Suprapubic skin (tissue), 4 donors: ENCODE measurements around the gene SORCS3. TPM values are rescaled to one million over a fixed set of nuclear protein-coding genes. Genes with fewer than 3 reads are reported as not detected.

Experiments
- DNase-seq, 2 donors: peaks; one replicate each; pipeline ENCODE4 v3.0.0-alpha.2; 2019; ENCODE audit warnings: low spot score in 2 of 2
- H3K27ac ChIP-seq: fragments of 200-600 bp; sonication (generic); one replicate; pipeline ENCODE4 v1.5.1; 2019
- H3K27me3 ChIP-seq: fragments of 200-600 bp; sonication (generic); one replicate; pipeline ENCODE4 v1.5.1; 2019
- H3K36me3 ChIP-seq: fragments of 200-600 bp; sonication (generic); one replicate; pipeline ENCODE4 v1.5.1; 2019
- H3K4me1 ChIP-seq: fragments of 200-600 bp; sonication (generic); one replicate; pipeline ENCODE4 v1.5.1; 2019
- H3K4me3 ChIP-seq: fragments of 200-600 bp; sonication (generic); one replicate; pipeline ENCODE4 v1.5.1; 2019; ENCODE audit warnings: mild to moderate bottlenecking
- H3K9me3 ChIP-seq: fragments of 200-600 bp; sonication (generic); one replicate; pipeline ENCODE4 v1.5.1; 2019
- EP300 ChIP-seq: sonication (generic); formaldehyde crosslinking; IDR thresholded peaks from one replicate; pipeline ENCODE4 v1.6.1; 2017; ENCODE audit warnings: antibody characterized with exemption
- POLR2A ChIP-seq, 2 donors: fragments of 450-650 bp; IDR thresholded peaks; one replicate each; pipeline ENCODE4 v1.6.1; 2017; ENCODE audit warnings: antibody characterized with exemption in 2 of 2, mild to moderate bottlenecking in 2 of 2, moderate library complexity in 2 of 2
- POLR2AphosphoS5 ChIP-seq, 3 donors: sonication (generic); formaldehyde crosslinking; IDR thresholded peaks; one replicate each; pipeline ENCODE4 v1.6.1; 2017; ENCODE audit warnings: antibody characterized with exemption in 3 of 3
- WGBS: methylation state at CpG from one replicate; pipeline ENCODE4 v1.1.5; 2018; 5-methylcytosine and 5-hydroxymethylcytosine counted together
- total RNA-seq, 4 donors: library from RNA; depleted of rRNA; stranded (reverse); fragments of >200 nt; gene quantifications; one replicate each; pipeline ENCODE4 v1.1.0, GENCODE V29; 2016
- TF ChIP-seq, protein P1 (sequence below), 2 donors: fragments of 200-600 bp in 1 of 2; fragments of 450-650 bp in 1 of 2; sonication (generic) in 1 of 2; IDR thresholded peaks; one replicate each; pipeline ENCODE4 v1.5.1; 2016 to 2019; ENCODE audit warnings: antibody characterized with exemption in 2 of 2, mild to moderate bottlenecking in 1 of 2, moderate library complexity in 1 of 2

SORCS3 gene
- total RNA-seq, 4 donors from 2014 or later: 0.16 to 0.19 (median 0.18) TPM

DNA sequence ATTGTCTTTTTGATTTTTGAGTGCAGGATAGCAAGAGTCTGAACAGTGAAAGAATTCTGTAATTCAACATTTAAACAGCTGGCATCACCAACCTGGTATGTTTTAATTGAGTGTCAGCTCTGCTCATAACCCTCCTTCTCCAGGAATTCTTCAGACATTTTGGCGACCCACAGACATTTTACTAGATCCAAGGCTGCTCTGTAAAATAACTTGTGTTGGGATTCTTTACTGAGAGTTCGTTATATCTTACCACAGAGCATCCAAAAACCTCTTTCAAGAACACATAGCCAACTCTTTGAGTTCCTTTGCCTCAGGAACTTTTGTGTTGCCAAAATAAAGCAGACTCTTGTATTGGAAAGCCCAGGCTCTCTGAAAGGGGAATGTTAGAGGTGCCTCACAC, 27.7 kb upstream of the SORCS3 start:
- Histone ChIP-seq H3K9me3 (no peaks in the 10 kb centered on the region), H3K4me1 (no peaks in the 10 kb centered on the region), H3K4me3 (no peak overlapping the region), H3K36me3 (no peaks in the 10 kb centered on the region), H3K27me3 (peaks cover 3% of the 10 kb centered on the region), H3K27ac (no peak overlapping the region)
- WGBS: 73% methylated on average over 2 of the region's 2 CpGs
- no peak for DNase-seq
- TF ChIP-seq, protein P1, sequence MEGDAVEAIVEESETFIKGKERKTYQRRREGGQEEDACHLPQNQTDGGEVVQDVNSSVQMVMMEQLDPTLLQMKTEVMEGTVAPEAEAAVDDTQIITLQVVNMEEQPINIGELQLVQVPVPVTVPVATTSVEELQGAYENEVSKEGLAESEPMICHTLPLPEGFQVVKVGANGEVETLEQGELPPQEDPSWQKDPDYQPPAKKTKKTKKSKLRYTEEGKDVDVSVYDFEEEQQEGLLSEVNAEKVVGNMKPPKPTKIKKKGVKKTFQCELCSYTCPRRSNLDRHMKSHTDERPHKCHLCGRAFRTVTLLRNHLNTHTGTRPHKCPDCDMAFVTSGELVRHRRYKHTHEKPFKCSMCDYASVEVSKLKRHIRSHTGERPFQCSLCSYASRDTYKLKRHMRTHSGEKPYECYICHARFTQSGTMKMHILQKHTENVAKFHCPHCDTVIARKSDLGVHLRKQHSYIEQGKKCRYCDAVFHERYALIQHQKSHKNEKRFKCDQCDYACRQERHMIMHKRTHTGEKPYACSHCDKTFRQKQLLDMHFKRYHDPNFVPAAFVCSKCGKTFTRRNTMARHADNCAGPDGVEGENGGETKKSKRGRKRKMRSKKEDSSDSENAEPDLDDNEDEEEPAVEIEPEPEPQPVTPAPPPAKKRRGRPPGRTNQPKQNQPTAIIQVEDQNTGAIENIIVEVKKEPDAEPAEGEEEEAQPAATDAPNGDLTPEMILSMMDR (IDR thresholded peaks at IDR 0.05): no peak
- TF ChIP-seq POLR2AphosphoS5 (IDR thresholded peaks at IDR 0.05) (no peak), POLR2A (IDR thresholded peaks at IDR 0.05) (no peak), EP300 (no peak)

- TF ChIP-seq, protein P1 (IDR thresholded peaks at IDR 0.05): no peak
- no peak for TF ChIP-seq EP300
- no peak for TF ChIP-seq POLR2A (IDR thresholded peaks at IDR 0.05)
- TF ChIP-seq POLR2AphosphoS5 (IDR thresholded peaks at IDR 0.05): no peak
- Histone ChIP-seq H3K4me3 (no peak overlapping the region), H3K27ac (no peak overlapping the region), H3K27me3 (peaks cover 3% of the 10 kb centered on the region), H3K9me3 (no peaks in the 10 kb centered on the region), H3K36me3 (no peaks in the 10 kb centered on the region), H3K4me1 (no peaks in the 10 kb centered on the region)
- DNase-seq: no peak
- WGBS: 77% methylated on average over 6 of the region's 6 CpGs
Measured at GRCh38 chr10:104614245-104614831, 26.8 kb upstream of the SORCS3 start.

DNA sequence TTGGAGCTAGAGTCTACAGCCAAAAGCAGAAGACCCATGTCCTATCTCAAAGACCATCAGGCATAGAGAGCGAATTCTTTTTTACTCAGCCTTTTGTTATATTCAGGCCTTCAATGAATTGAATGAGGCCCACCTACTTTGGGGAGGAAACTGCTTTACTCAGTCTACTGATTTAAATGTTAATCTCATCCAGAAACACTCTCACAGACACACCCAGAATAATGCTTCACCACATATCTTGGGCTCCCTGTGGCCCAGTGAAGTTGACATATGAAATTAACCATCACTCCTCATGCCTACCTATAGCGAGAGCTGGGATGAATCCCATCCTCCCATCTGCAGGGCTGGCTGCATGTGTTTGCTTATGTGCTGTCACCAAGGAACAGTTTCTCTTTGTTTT, 26.0 kb upstream of the SORCS3 start:
- Histone ChIP-seq H3K36me3 (no peaks in the 10 kb centered on the region), H3K27ac (no peak overlapping the region), H3K27me3 (peaks cover 3% of the 10 kb centered on the region), H3K4me3 (no peak overlapping the region), H3K4me1 (no peaks in the 10 kb centered on the region), H3K9me3 (no peaks in the 10 kb centered on the region)
- WGBS: 87% methylated on average over 2 of the region's 2 CpGs
- no peak for DNase-seq
- TF ChIP-seq EP300 (no peak), POLR2AphosphoS5 (IDR thresholded peaks at IDR 0.05) (no peak), POLR2A (IDR thresholded peaks at IDR 0.05) (no peak)
- TF ChIP-seq, protein P1 (IDR thresholded peaks at IDR 0.05): no peak

DNA sequence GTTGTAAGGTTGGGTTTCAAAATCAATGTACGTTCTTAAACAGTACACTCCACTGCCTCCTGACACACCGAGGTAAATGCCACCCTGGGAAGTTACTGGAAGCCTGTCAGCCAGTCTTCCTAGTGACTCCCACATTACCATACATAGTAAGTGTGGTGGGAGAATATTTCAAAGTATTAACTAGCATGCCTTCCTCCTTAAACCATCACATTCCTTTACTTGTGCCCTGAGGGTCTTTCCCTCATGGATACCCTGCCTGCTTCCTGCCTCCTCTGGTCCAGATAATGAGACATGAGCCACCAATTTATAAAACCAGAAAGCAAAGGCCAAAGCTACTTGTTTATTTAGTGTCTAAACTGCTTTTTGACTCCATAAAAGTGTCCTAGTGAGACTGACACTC, 23.3 kb upstream of the SORCS3 start:
- TF ChIP-seq EP300 (no peak), POLR2AphosphoS5 (IDR thresholded peaks at IDR 0.05) (no peak)
- Histone ChIP-seq H3K27me3 (peaks cover 11% of the 10 kb centered on the region), H3K9me3 (no peaks in the 10 kb centered on the region), H3K4me1 (no peaks in the 10 kb centered on the region), H3K27ac (no peak overlapping the region), H3K36me3 (no peaks in the 10 kb centered on the region), H3K4me3 (no peak overlapping the region)
- DNase-seq: no peak
- 66% methylated on average over 2 of the region's 2 CpGs for WGBS

- TF ChIP-seq POLR2A (IDR thresholded peaks at IDR 0.05) (no peak), POLR2AphosphoS5 (IDR thresholded peaks at IDR 0.05) (no peak), EP300 (no peak)
- TF ChIP-seq, protein P1 (IDR thresholded peaks at IDR 0.05): no peak
- peaks cover 16% of the 10 kb centered on the region for H3K27me3 ChIP-seq
- WGBS: 71% methylated on average over 1 of the region's 1 CpG
- no peak for DNase-seq
- H3K9me3 ChIP-seq: peaks cover 3% of the 10 kb centered on the region
- H3K27ac ChIP-seq: no peak overlapping the region
- H3K4me1 ChIP-seq: no peaks in the 10 kb centered on the region
- H3K36me3 ChIP-seq: no peaks in the 10 kb centered on the region
- H3K4me3 ChIP-seq: no peak overlapping the region
Measured at GRCh38 chr10:104622175-104622574, 18.9 kb upstream of the SORCS3 start.
